HG02588 (cell line): ENCODE measurements around the gene CSF1R.

Source experiments
- ATAC-seq: cut with Tn5 transposase; IDR thresholded peaks from one replicate; pipeline ENCODE4 v1.9.1; 2021; ENCODE audit warnings: mild to moderate bottlenecking, moderate library complexity; ENCODE audit not compliant: unreplicated experiment

The CSF1R gene

DNA sequence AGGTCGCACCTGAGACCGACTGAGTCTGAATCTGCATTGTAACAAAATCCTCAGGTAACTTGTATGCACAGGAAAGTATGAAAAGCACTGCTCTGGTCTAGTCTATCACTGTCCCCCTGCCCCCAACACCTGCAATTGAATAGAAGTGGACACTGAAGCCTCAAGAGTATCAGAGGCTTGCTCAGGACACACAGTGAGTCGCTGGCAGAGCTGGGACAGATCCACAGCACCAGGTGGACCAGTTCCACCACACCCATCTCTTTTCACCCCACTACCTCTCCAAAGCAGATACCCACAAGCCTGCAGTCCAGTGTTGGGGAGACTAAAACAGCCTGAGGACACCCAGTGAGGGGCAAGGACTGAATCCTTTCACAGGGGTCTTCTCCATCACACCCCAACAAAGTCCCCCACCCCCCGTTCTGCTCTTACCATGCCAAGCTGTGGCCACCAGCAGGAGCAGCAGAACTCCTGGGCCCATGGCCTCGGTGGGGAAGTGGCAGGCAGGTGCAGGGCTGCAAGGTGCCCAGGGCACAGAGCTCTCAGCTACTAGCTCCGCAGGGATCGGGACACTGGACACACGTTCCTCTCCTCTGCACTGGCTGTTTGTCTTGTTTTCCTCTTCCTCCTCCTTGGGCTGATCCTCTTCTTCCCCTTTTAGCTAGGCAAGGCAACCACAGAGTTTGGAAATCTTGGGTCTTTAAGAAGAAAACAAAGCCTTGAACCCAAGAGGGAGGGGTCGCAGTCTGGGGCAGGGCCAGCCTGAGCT, at the start of gene CSF1R:
CSF1R (minus strand) TSS at position 605 of the 766 bp plus-strand sequence; CDS start at position 478, 127 bp downstream.
- no peak for ATAC-seq

- no peak for ATAC-seq
Observed at GRCh38 chr5:150135557-150136304, 49.4 kb upstream of the CSF1R start.

GRCh38 chr5:150134198-150134588, 47.8 kb upstream of the CSF1R start:
- no peak for ATAC-seq

DNA sequence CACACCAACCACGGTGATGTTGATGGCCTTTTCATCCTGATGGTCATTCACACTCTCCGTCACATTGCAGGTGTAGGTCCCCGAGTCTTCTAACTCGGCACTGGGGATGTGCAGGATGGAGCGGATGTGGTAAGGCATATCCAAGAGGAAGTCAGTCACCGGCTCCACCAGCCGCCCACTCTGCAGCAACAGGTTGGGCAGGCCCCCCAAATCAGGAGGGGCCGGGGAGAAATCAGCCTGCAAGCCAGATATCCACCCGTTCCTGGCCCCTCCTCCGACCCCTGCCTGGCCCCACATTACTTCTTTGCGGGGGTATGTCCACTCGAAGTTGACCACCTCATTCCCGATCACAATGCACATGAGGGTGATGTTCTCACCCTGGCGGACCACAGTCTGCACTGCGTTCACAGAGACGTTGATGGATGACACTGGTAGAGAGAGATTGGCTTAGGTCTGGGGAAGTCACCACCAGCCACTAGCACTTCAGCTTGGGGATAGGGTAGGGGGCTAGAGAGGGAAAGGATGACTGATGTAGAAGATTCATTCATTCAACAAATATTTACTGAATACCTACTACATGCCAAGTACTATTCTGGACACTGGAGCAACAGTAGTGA, 47.3 kb upstream of the CSF1R start:
- ATAC-seq: no peak

GRCh38 chr5:150132740-150133139, 46.4 kb upstream of the CSF1R start:
- no peak for ATAC-seq

DNA sequence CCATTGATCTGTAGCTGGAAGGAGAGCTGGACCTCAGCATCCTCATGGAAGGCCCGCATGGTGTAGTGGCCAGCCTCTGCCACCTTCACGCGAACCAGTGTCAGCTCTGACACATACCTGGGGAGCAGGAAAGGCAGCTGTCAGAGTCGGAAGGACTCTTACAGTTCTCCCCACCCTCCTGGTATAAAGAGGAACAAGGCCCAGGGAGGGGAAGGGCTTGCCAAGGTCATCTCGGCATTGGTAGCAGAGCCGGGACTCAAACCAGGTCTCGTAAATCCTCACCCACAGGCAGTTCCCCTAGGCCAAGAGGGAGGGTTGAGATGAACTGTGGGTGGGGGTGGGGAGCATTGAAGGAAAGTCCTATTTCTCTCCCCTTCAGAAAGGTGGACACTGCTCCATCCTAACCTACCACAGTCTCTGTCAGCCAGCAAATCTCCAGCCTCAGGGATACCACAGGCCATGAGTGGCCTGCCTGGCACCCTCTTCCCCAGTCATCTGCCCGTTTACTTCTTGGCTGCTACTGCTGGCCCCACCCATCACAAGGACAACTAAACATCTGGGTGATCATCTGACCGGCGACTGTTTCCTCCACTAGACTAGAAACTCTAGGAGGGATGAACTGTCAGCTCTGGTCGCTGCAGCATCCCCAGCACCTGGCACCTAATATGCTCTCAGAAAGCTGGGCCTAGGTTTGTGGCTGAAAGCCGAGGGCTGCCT, 45.8 kb upstream of the CSF1R start:
- no peak for ATAC-seq

DNA sequence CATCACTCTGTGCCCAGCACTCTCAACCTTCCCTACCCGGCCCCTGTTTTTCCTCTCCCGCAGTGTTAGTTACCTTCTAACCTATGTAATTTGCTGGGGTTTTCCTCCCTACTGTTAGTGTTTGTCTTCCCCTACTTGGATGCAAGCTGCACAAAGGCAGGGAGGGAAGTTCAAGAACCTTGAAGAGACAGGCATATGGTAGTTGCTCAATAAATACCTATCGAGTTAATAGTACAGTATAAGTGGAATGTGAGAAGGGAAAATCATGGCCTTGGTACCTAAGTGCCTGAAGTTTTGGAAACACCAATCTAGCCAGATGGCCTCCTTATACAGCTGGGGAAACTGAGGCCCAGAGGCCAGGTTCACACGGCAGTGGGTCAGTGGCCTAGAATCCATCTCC, 45.1 kb upstream of the CSF1R start:
- no peak for ATAC-seq

GRCh38 chr5:150130493-150130922, 44.2 kb upstream of the CSF1R start:
- no peak for ATAC-seq

- ATAC-seq: peak; percentile 66
Observed at GRCh38 chr5:150129813-150130492, 43.6 kb upstream of the CSF1R start.

- ATAC-seq: no peak
Observed at GRCh38 chr5:150129454-150129812, 43.1 kb upstream of the CSF1R start.

DNA sequence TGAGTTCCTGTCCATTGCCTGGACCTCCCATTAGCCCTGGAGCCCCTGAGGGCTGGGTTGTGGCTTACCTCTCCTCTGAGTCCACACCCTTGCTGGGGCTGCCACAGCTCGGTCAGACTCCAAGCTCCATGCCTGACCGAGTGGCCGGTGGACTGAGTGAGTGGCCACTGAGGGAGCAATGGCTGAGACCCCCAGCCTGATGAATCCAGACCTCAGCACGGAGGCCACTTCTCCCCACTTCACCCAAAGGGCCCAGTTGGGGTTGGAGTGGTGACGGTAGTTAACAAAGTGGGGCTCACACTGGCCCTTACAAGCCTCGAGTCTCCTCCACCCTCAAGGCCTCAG, 40.5 kb upstream of the CSF1R start:
- no peak for ATAC-seq

DNA sequence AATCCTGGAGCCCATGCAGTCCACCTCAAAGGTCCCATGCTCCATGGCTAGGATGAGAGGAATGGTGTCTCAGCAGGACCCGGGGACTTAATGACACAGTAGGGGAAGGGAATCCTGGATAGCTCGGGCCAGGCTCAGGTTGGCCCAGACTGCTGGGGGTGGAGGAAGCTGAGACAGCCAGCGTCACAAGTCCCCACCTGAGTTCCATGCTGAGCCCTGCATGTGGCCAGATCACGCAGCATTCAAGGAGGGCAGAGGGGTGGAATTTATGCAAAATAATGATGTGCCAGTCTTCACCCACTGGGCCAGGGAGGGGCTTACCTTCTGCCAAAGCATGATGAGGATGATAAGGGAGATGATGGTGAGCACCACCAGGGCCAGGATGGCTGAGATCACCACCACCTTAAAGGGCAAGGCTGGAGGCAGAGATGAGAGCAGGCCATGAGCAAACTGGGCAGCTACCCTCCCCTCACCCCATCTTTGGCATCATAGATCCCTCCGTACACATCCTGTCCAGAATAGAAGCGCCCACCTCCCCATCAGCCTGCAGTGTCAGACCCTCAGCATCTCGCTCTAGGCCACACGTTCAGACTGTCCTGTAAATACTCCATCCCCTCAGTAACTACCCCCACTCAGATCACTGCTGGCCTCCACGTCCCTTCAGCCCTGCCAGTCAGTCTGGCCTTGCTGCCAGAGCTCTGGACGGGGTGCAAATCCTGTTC, 40.0 kb upstream of the CSF1R start:
- ATAC-seq: no peak

DNA sequence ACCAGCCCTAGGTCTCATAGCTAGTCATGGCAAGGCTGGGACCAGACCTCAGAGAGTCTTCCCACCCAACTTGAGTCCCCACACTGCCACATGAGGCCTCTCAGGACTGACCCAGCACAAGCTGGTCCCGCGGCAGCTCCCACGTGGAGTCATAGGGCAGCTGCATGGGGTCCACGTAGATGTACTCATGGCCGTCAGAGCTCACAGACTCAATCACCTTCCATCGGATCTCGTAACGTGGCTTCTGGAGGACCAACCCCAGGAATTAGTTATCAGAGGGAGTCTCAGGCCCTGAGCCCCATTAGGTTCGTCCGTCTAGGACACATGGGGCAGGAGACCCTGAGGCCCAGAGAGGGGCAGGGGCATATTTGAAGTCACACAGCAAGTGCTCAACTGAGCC, 39.0 kb upstream of the CSF1R start:
- no peak for ATAC-seq

GRCh38 chr5:150124596-150124995, 38.2 kb upstream of the CSF1R start:
- no peak for ATAC-seq

DNA sequence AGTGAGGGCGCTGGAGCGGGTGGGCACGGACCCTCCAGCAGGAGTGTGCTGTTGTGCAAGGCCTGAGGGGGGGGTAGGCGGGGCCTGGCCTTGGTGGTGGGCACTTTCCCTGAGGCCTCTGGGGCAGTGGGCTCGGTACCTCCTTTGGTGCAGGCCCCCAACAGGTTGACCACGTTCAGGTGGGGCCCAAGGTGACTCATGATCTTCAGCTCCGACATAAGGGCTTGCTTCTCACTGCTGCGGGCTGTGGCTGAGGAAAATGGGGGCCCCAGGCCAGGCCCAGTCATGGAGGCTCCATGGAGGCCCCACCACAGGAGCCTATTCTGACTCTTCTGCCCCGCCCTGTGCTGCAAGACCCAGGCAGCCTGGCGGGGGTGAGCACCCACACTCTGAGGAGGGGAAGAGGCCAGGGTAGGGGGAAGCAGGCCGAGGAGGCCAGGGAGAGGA, 37.8 kb upstream of the CSF1R start:
- no peak for ATAC-seq

DNA sequence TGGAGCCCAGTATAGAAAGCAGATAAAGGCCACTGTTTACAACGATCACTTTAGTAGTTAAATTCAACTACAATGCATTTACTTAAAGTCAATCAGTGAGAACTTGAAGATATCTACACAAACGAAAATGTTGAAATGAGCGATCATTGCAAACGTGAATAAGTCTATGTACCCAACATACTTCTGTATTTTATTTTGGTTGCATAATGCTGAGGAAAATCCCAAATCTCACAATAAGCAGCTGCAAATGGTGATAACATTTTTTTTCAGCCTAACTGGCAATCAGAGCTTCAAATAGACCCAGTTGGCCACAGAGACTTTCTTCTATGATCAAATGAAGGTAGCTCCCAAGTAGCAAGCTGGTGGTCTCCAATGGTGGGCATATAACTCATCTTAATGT, 37.2 kb upstream of the CSF1R start:
- no peak for ATAC-seq

GRCh38 chr5:150122536-150123481, 36.5 kb upstream of the CSF1R start:
- no peak for ATAC-seq

GRCh38 chr5:150122158-150122510, 35.8 kb upstream of the CSF1R start:
- ATAC-seq: no peak
